Measurements from ENCODE around the gene GPM6B.

The GPM6B gene

GRCh38 chrX:13835825-13836224 is 18.9 kb upstream of the GPM6B start:
- TF ChIP-seq GATA1 (IDR thresholded peaks at IDR 0.05; ENCODE audit: low read depth, low read length) (no peak), POLR2A (IDR thresholded peaks at IDR 0.05; ENCODE audit: low read length) (no peak)
- DNase-seq = no peak

- TF ChIP-seq GATA1 (IDR thresholded peaks at IDR 0.05; ENCODE audit: low read depth, low read length) = no peak
- TF ChIP-seq POLR2A (IDR thresholded peaks at IDR 0.05; ENCODE audit: low read length) = no peak
- no peak for DNase-seq
Observed at GRCh38 chrX:13834355-13834754, 17.5 kb upstream of the GPM6B start.

- no peak for DNase-seq
- no peak for TF ChIP-seq GATA1 (IDR thresholded peaks at IDR 0.05; ENCODE audit: low read depth, low read length)
- no peak for TF ChIP-seq POLR2A (IDR thresholded peaks at IDR 0.05; ENCODE audit: low read length)
Observed at GRCh38 chrX:13829983-13830382, 13.1 kb upstream of the GPM6B start.

- TF ChIP-seq POLR2A (IDR thresholded peaks at IDR 0.05; ENCODE audit: low read length) (no peak), GATA1 (IDR thresholded peaks at IDR 0.05; ENCODE audit: low read depth, low read length) (no peak)
- no peak for DNase-seq
Observed at GRCh38 chrX:13828392-13828791, 11.5 kb upstream of the GPM6B start.

GRCh38 chrX:13827298-13828090 is 10.6 kb upstream of the GPM6B start:
- TF ChIP-seq POLR2A (IDR thresholded peaks at IDR 0.05; ENCODE audit: low read length) = no peak
- TF ChIP-seq GATA1 (IDR thresholded peaks at IDR 0.05; ENCODE audit: low read depth, low read length) = no peak
- DNase-seq = no peak

GRCh38 chrX:13826770-13827169 is 9.9 kb upstream of the GPM6B start:
- TF ChIP-seq GATA1 (IDR thresholded peaks at IDR 0.05; ENCODE audit: low read depth, low read length) = no peak
- no peak for TF ChIP-seq POLR2A (IDR thresholded peaks at IDR 0.05; ENCODE audit: low read length)
- DNase-seq = no peak

GRCh38 chrX:13825178-13825762 is 8.4 kb upstream of the GPM6B start:
- no peak for TF ChIP-seq GATA1 (IDR thresholded peaks at IDR 0.05; ENCODE audit: low read depth, low read length)
- TF ChIP-seq POLR2A (IDR thresholded peaks at IDR 0.05; ENCODE audit: low read length) = no peak

GRCh38 chrX:13824746-13825145 is 7.9 kb upstream of the GPM6B start:
- no peak for DNase-seq
- TF ChIP-seq POLR2A (IDR thresholded peaks at IDR 0.05; ENCODE audit: low read length) (no peak), GATA1 (IDR thresholded peaks at IDR 0.05; ENCODE audit: low read depth, low read length) (no peak)

More at GRCh38 chrX:13825178-13825762, 8.4 kb upstream of the GPM6B start:
- DNase-seq = no peak

- no peak for DNase-seq
- no peak for TF ChIP-seq POLR2A (IDR thresholded peaks at IDR 0.05; ENCODE audit: low read length)
- no peak for TF ChIP-seq GATA1 (IDR thresholded peaks at IDR 0.05; ENCODE audit: low read depth, low read length)
Observed at GRCh38 chrX:13821738-13822137, 4.8 kb upstream of the GPM6B start.

GRCh38 chrX:13816176-13816575 is 717 bp downstream of the GPM6B start:
- DNase-seq = no peak
- TF ChIP-seq POLR2A (IDR thresholded peaks at IDR 0.05; ENCODE audit: low read length) (no peak), GATA1 (IDR thresholded peaks at IDR 0.05; ENCODE audit: low read depth, low read length) (no peak)

- no peak for DNase-seq
- TF ChIP-seq GATA1 (IDR thresholded peaks at IDR 0.05; ENCODE audit: low read depth, low read length) (no peak), POLR2A (IDR thresholded peaks at IDR 0.05; ENCODE audit: low read length) (no peak)
Observed at GRCh38 chrX:13815664-13816063, 1.2 kb downstream of the GPM6B start.

- TF ChIP-seq POLR2A (IDR thresholded peaks at IDR 0.05; ENCODE audit: low read length) (no peak), GATA1 (IDR thresholded peaks at IDR 0.05; ENCODE audit: low read depth, low read length) (no peak)
- no peak for DNase-seq
Observed at GRCh38 chrX:13808865-13809264, 8.0 kb downstream of the GPM6B start.

GRCh38 chrX:13808293-13808692 is 8.6 kb downstream of the GPM6B start:
- DNase-seq = no peak
- no peak for TF ChIP-seq POLR2A (IDR thresholded peaks at IDR 0.05; ENCODE audit: low read length)
- TF ChIP-seq GATA1 (IDR thresholded peaks at IDR 0.05; ENCODE audit: low read depth, low read length) = no peak

GRCh38 chrX:13805241-13805640 is 11.7 kb downstream of the GPM6B start:
- TF ChIP-seq GATA1 (IDR thresholded peaks at IDR 0.05; ENCODE audit: low read depth, low read length) = no peak
- no peak for TF ChIP-seq POLR2A (IDR thresholded peaks at IDR 0.05; ENCODE audit: low read length)
- DNase-seq = no peak

- DNase-seq = no peak
- TF ChIP-seq GATA1 (IDR thresholded peaks at IDR 0.05; ENCODE audit: low read depth, low read length) (no peak), POLR2A (IDR thresholded peaks at IDR 0.05; ENCODE audit: low read length) (no peak)
Observed at GRCh38 chrX:13803116-13803515, 13.8 kb downstream of the GPM6B start.
